Ramos (cell line): Measurements from ENCODE around the gene SEMA5A.

Source experiments
- in situ Hi-C: fragments of 300-500 bp; cut with MboI; formaldehyde crosslinking; loops from one replicate; pipeline ENCODE4 v1.14.3; 2022; ENCODE audit warnings: low sequenced_read_pairs; ENCODE audit not compliant: unreplicated experiment

The SEMA5A gene

GRCh38 chr5:9098990-9099389 lies 446.9 kb downstream of the SEMA5A start:
- in situ Hi-C loops = no loop called here

- in situ Hi-C loops = no loop called here
Measured at GRCh38 chr5:9094582-9094981, 451.3 kb downstream of the SEMA5A start.

GRCh38 chr5:9091896-9092662 lies 453.8 kb downstream of the SEMA5A start:
- in situ Hi-C loops = no loop called here

- in situ Hi-C loops = no loop called here
Measured at GRCh38 chr5:9090381-9091026, 455.4 kb downstream of the SEMA5A start.

- in situ Hi-C loops = no loop called here
Measured at GRCh38 chr5:9089893-9090292, 456.0 kb downstream of the SEMA5A start.

GRCh38 chr5:9082996-9083395 lies 462.9 kb downstream of the SEMA5A start:
- in situ Hi-C loops = no loop called here

- in situ Hi-C loops = no loop called here
Measured at GRCh38 chr5:9072701-9073100, 473.2 kb downstream of the SEMA5A start.

- in situ Hi-C loops = no loop called here
Measured at GRCh38 chr5:9071524-9071923, 474.4 kb downstream of the SEMA5A start.

GRCh38 chr5:9071074-9071473 lies 474.8 kb downstream of the SEMA5A start:
- in situ Hi-C loops = no loop called here

- in situ Hi-C loops = no loop called here
Measured at GRCh38 chr5:9069650-9070049, 476.2 kb downstream of the SEMA5A start.

GRCh38 chr5:9067154-9067553 lies 478.7 kb downstream of the SEMA5A start:
- in situ Hi-C loops = no loop called here

GRCh38 chr5:9066349-9066748 lies 479.5 kb downstream of the SEMA5A start:
- in situ Hi-C loops = no loop called here

GRCh38 chr5:9063615-9064245 lies 482.1 kb downstream of the SEMA5A start:
- in situ Hi-C loops = no loop called here

GRCh38 chr5:9062873-9063272 lies 483.0 kb downstream of the SEMA5A start:
- in situ Hi-C loops = no loop called here

- in situ Hi-C loops = no loop called here
Measured at GRCh38 chr5:9059920-9060691, 485.8 kb downstream of the SEMA5A start.

GRCh38 chr5:9058666-9059065 lies 487.2 kb downstream of the SEMA5A start:
- in situ Hi-C loops = no loop called here

GRCh38 chr5:9058161-9058560 lies 487.7 kb downstream of the SEMA5A start:
- in situ Hi-C loops = no loop called here

- in situ Hi-C loops = no loop called here
Measured at GRCh38 chr5:9057406-9058000, 488.4 kb downstream of the SEMA5A start.

GRCh38 chr5:9056046-9056445 lies 489.8 kb downstream of the SEMA5A start:
- in situ Hi-C loops = no loop called here

GRCh38 chr5:9054821-9055589 lies 490.9 kb downstream of the SEMA5A start:
- in situ Hi-C loops = no loop called here
